ENCODE measurements around the gene KCTD12. TPM values are rescaled to one million over a fixed set of nuclear protein-coding genes. Genes with fewer than 3 reads are reported as not detected.
"Not testable (repeated sequence)": the region's sequence is repeated elsewhere in the genome, so short reads cannot be mapped to it uniquely, and the experiment has no call there.

Gene KCTD12
- total and polyA plus RNA-seq, 3 donors from 2014 or later: 63.9 to 127 (median 86.8) TPM

DNA sequence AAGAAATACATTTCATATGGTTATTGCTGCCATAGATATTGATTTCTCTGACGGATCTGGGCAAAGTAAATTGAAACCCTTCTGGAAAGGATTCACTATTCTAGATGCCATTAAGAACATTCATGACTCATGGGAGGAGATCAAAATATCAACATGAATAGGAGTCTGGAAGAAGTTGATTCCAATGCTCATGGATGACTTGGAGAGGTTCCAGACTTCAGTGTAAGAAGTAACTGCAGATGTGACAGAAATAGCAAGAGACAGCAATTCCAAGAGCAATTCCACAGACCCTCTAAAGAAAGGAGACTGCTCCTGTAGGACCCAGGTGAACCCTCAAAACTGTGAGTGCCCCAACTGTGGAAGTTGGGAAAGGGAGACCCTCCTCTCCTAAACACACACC, 30.9 kb upstream of the KCTD12 start:
- Histone ChIP-seq H3K9me3 (no peaks in the 10 kb centered on the region), H3K36me3 (ENCODE audit: low read depth, missing control alignments) (no peaks in the 10 kb centered on the region), H3K4me1 (no peaks in the 10 kb centered on the region), H3K27me3 (no peaks in the 10 kb centered on the region), H3K27ac (peak overlapping the region in 1 of 2 donors; percentile 33), H3K4me3 (no peak overlapping the region)
- intact Hi-C loops (cut with DNase I; ENCODE audit: low total_unique reads): no loop called here
- DNase-seq: no peak
- no peak for TF ChIP-seq POLR2A (IDR thresholded peaks at IDR 0.05)
- TF ChIP-seq CTCF (IDR thresholded peaks at IDR 0.05): no peak
- 86 to 89% methylated on average over 1 of the region's 1 CpG for WGBS, 2 donors

GRCh38 chr13:76913898-76914297, 27.7 kb upstream of the KCTD12 start:
- WGBS, 2 donors: 87 to 92% methylated on average over 4 of the region's 4 CpGs
- DNase-seq: no peak
- no peaks in the 10 kb centered on the region for H3K9me3 ChIP-seq
- H3K27ac ChIP-seq: no peak overlapping the region
- H3K36me3 ChIP-seq (ENCODE audit: low read depth, missing control alignments): no peaks in the 10 kb centered on the region
- TF ChIP-seq POLR2A (IDR thresholded peaks at IDR 0.05): no peak
- TF ChIP-seq CTCF (IDR thresholded peaks at IDR 0.05): no peak
- H3K27me3 ChIP-seq: no peaks in the 10 kb centered on the region
- H3K4me3 ChIP-seq: no peak overlapping the region
- intact Hi-C loops (cut with DNase I; ENCODE audit: low total_unique reads): no loop called here
- H3K4me1 ChIP-seq: no peaks in the 10 kb centered on the region

- TF ChIP-seq CTCF (IDR thresholded peaks at IDR 0.05) (no peak), POLR2A (IDR thresholded peaks at IDR 0.05) (no peak)
- no peaks in the 10 kb centered on the region for H3K9me3 ChIP-seq
- intact Hi-C loops (cut with DNase I; ENCODE audit: low total_unique reads): no loop called here
- no peak for DNase-seq
- H3K27me3 ChIP-seq: no peaks in the 10 kb centered on the region
- H3K27ac ChIP-seq: no peak overlapping the region
- no peak overlapping the region for H3K4me3 ChIP-seq
- 92 to 95% methylated on average over 3 of the region's 3 CpGs for WGBS, 2 donors
- H3K4me1 ChIP-seq: no peaks in the 10 kb centered on the region
- no peaks in the 10 kb centered on the region for H3K36me3 ChIP-seq (ENCODE audit: low read depth, missing control alignments)
Observed at GRCh38 chr13:76912476-76912875, 26.3 kb upstream of the KCTD12 start.

GRCh38 chr13:76904507-76904906, 18.3 kb upstream of the KCTD12 start:
- no peak overlapping the region for H3K4me3 ChIP-seq
- DNase-seq: no peak
- no peak overlapping the region for H3K27ac ChIP-seq
- WGBS, 2 donors: 58 to 65% methylated on average over 2 of the region's 2 CpGs
- no peaks in the 10 kb centered on the region for H3K4me1 ChIP-seq
- intact Hi-C loops (cut with DNase I; ENCODE audit: low total_unique reads): no loop called here
- no peaks in the 10 kb centered on the region for H3K36me3 ChIP-seq (ENCODE audit: low read depth, missing control alignments)
- H3K9me3 ChIP-seq: no peaks in the 10 kb centered on the region
- TF ChIP-seq CTCF (IDR thresholded peaks at IDR 0.05): no peak
- no peak for TF ChIP-seq POLR2A (IDR thresholded peaks at IDR 0.05)
- H3K27me3 ChIP-seq: no peaks in the 10 kb centered on the region

DNA sequence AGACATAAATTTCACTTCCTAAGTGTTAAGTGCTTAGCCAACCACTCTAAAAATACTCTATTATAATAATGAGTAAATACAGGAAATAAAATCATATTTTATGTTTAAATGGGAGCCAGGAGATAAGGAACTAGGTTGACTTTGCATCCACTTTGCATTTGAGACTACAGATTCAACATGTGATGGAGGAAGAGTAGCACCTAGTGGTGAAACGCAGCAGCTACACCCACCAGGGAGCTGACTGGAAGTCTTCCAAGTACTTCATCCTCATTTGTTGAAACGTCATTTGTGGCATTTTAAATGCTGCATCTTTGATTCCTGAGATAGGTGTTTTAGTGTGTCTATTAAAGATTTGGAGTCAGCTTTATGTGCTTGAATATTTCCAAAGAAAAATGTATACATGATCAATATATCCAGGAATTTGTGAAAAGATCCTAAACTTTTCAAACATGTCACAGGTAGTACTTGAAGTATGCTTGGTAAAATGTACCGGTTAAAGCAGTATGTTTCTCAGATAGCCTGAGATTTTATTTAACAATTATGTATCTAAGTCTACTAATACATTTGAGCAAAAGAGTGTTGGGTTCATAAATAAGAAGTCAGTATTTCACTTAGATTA, 17.4 kb upstream of the KCTD12 start:
- TF ChIP-seq POLR2A (IDR thresholded peaks at IDR 0.05) (no peak), CTCF (IDR thresholded peaks at IDR 0.05) (peak; percentile 93 to 94 (median 93))
- intact Hi-C loops (cut with DNase I; ENCODE audit: low total_unique reads): no loop called here
- 26 to 41% methylated on average over 3 of the region's 3 CpGs for WGBS, 2 donors
- Histone ChIP-seq H3K4me1 (no peaks in the 10 kb centered on the region), H3K36me3 (ENCODE audit: low read depth, missing control alignments) (no peaks in the 10 kb centered on the region), H3K27me3 (no peaks in the 10 kb centered on the region), H3K9me3 (no peaks in the 10 kb centered on the region), H3K4me3 (no peak overlapping the region), H3K27ac (no peak overlapping the region)
- DNase-seq: peak; percentile 69

DNA sequence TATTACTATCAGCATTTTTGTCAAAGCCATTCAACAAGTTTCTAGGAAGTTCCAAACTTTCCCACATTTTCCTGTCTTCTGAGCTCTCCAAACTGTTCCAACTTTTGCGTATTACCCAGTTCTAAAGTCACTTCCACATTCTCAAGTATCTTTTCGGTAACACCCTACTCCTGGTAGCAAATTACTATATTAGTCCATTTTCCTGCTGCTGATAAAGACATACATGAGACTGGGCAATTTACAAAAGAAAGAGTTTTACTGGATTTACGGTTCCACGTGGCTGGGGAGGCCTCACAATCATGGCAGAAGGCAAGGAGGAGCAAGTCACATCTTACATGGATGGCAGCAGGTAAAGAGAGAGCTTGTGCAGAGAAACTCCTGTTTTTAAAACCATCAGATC, 12.9 kb upstream of the KCTD12 start:
- H3K4me1 ChIP-seq; H3K4me3 ChIP-seq; DNase-seq; H3K27ac ChIP-seq; H3K9me3 ChIP-seq; H3K36me3 ChIP-seq (ENCODE audit: low read depth, missing control alignments); H3K27me3 ChIP-seq: not testable (repeated sequence)
- intact Hi-C loops (cut with DNase I; ENCODE audit: low total_unique reads): loop anchor here (10.0 kb wide), 2 partner anchors 1024 to 1214 kb away; no protein-coding TSS in a partner anchor
- whole genome bisulfite sequencing, 2 donors: 91 to 92% methylated on average over 4 of the region's 4 CpGs

GRCh38 chr13:76897171-76897570, 11.0 kb upstream of the KCTD12 start:
- not testable (repeated sequence) for H3K9me3 ChIP-seq; H3K36me3 ChIP-seq (ENCODE audit: low read depth, missing control alignments); H3K4me1 ChIP-seq; H3K27me3 ChIP-seq; DNase-seq; H3K4me3 ChIP-seq; H3K27ac ChIP-seq
- intact Hi-C loops (cut with DNase I; ENCODE audit: low total_unique reads): loop anchor here (10.0 kb wide), 2 partner anchors 1022 to 1212 kb away; no protein-coding TSS in a partner anchor
